ENCODE data around the gene DTNA. TPM values are rescaled to one million over a fixed set of nuclear protein-coding genes. Genes with fewer than 3 reads are reported as not detected.

Gene DTNA
- total and polyA plus RNA-seq, 2 of the 8 experiments (the other 6 are each of a cell fraction or from before 2014, with no cell fraction given), result 30.2 to 32.7 TPM

DNA sequence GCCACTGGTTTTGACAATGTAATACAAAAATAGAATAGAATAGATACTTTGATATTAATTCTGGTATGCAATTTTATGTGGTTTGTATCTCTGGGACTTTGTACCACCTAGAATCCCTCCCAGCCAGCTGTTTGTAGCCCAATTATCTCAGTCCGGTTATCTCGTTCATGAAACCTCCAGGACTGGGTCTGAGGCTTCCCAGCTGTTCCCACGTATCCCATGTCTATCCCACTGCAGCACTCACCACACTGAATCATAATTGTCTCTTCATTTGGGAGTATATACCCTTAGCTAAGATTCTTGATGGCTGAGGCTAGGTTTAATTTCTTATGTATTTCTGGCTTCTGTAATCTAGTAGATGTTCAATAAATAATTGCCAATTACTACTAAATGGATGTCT lies 226.7 kb downstream of the DTNA start:
- Histone ChIP-seq H2BK5ac (ENCODE audit: low read depth, low read length) (no peak overlapping the region), H3K4me1 (replicated peaks in 1 of 4; ENCODE audit: control insufficient read depth in 3 of 4, insufficient read depth in 4 of 4, low read length in 3 of 4) (no peaks in the 10 kb centered on the region), H3K79me1 (ENCODE audit: low read depth, low read length) (no peaks in the 10 kb centered on the region), H2BK120ac (replicated peaks; ENCODE audit: low read depth, low read length) (no peak overlapping the region), H2BK20ac (ENCODE audit: low read length) (no peak overlapping the region), H4K8ac (ENCODE audit: extremely low read depth, insufficient read depth, low read length) (no peak overlapping the region), H2AFZ (ENCODE audit: low read length) (no peak overlapping the region), H3K27me3 (replicated peaks in 1 of 4; ENCODE audit: control insufficient read depth in 3 of 4, extremely low read depth in 1 of 4, insufficient read depth in 3 of 4, low read length in 3 of 4) (no peaks in the 10 kb centered on the region), H4K91ac (replicated peaks; ENCODE audit: insufficient read length, low read length) (no peak overlapping the region), H3K56ac (replicated peaks; ENCODE audit: insufficient read length, low read depth, low read length) (no peak overlapping the region), H3K4me2 (ENCODE audit: insufficient read depth in 1 of 2, low read depth in 2 of 2, low read length in 2 of 2) (no peak overlapping the region), H3K4ac (replicated peaks; ENCODE audit: insufficient read length, low read depth, low read length) (no peak overlapping the region), H3K27ac (ENCODE audit: low read depth, low read length) (no peak overlapping the region), H3K9ac (replicated peaks in 1 of 4; ENCODE audit: extremely low read depth in 1 of 4, low read depth in 3 of 4, low read length in 3 of 4) (no peak overlapping the region), H3K14ac (ENCODE audit: insufficient read length) (no peak overlapping the region), H2AK5ac (ENCODE audit: low read depth, low read length) (no peak overlapping the region), H3K9me3 (ENCODE audit: insufficient read depth in 2 of 2, low read depth in 1 of 2, low read length in 1 of 2) (no peaks in the 10 kb centered on the region), H3K23ac (ENCODE audit: insufficient read length) (no peak overlapping the region), H3K4me3 (ENCODE audit: extremely low read depth in 1 of 4, insufficient read depth in 2 of 4, low read depth in 3 of 4, low read length in 4 of 4) (no peak overlapping the region), H4K20me1 (replicated peaks in 1 of 2; ENCODE audit: control insufficient read depth in 1 of 2, insufficient read depth in 2 of 2, low read length in 2 of 2) (no peaks in the 10 kb centered on the region), H3K23me2 (ENCODE audit: low read depth, low read length) (no peaks in the 10 kb centered on the region), H3K36me3 (ENCODE audit: control insufficient read depth in 2 of 4, insufficient read depth in 4 of 4, low read length in 3 of 4) (no peaks in the 10 kb centered on the region), H2BK12ac (ENCODE audit: low read depth, low read length) (no peak overlapping the region), H4K5ac (ENCODE audit: insufficient read length, low read depth, low read length) (no peak overlapping the region), H3K79me2 (ENCODE audit: control insufficient read depth in 1 of 2, insufficient read depth in 2 of 2, low read length in 2 of 2) (no peaks in the 10 kb centered on the region), H3K18ac (ENCODE audit: extremely low read depth, low read length) (no peak overlapping the region), H2BK15ac (ENCODE audit: low read length) (no peak overlapping the region)
- FAIRE-seq (no peak), DNase-seq (ENCODE audit: low read depth in 1 of 2, low spot score in 2 of 2) (no peak)
- POLR2A ChIA-PET (ENCODE audit: partially characterized antibody), result no interaction called here
- CTCF ChIA-PET (ENCODE audit: partially characterized antibody), result interaction anchor here (1.0 kb wide), 1 partner anchor 69 kb away, joined by 3 read pairs; no protein-coding TSS in a partner anchor
- TF ChIP-seq MAFK (IDR thresholded peaks at IDR 0.05; ENCODE audit: low read depth, low read length), result no peak
- no peak for TF ChIP-seq TEAD4 (IDR thresholded peaks at IDR 0.05; ENCODE audit: low read depth, low read length)
- TF ChIP-seq, protein P1, sequence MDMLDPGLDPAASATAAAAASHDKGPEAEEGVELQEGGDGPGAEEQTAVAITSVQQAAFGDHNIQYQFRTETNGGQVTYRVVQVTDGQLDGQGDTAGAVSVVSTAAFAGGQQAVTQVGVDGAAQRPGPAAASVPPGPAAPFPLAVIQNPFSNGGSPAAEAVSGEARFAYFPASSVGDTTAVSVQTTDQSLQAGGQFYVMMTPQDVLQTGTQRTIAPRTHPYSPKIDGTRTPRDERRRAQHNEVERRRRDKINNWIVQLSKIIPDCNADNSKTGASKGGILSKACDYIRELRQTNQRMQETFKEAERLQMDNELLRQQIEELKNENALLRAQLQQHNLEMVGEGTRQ (IDR thresholded peaks at IDR 0.05; ENCODE audit: low read length), result no peak
- no peak for TF ChIP-seq SIRT6 (IDR thresholded peaks at IDR 0.05; ENCODE audit: low read length)
- no peak for TF ChIP-seq RFX5 (IDR thresholded peaks at IDR 0.05; ENCODE audit: borderline replicate concordance, low read depth, low read length)
- TF ChIP-seq TAF1 (IDR thresholded peaks at IDR 0.05; ENCODE audit: low read depth, low read length), result no peak
- no peak for TF ChIP-seq FOSL1 (IDR thresholded peaks at IDR 0.05; ENCODE audit: insufficient read depth, low read depth, low read length)
- TF ChIP-seq, protein P2, sequence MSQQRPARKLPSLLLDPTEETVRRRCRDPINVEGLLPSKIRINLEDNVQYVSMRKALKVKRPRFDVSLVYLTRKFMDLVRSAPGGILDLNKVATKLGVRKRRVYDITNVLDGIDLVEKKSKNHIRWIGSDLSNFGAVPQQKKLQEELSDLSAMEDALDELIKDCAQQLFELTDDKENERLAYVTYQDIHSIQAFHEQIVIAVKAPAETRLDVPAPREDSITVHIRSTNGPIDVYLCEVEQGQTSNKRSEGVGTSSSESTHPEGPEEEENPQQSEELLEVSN (IDR thresholded peaks at IDR 0.05), result no peak
- no peak for TF ChIP-seq TBP (IDR thresholded peaks at IDR 0.05; ENCODE audit: low read depth, low read length)
- no peak for TF ChIP-seq POLR2AphosphoS5 (IDR thresholded peaks at IDR 0.05; ENCODE audit: low read depth, low read length)
- no peak for TF ChIP-seq PHF8 (conservative IDR thresholded peaks at IDR 0.05; ENCODE audit: low read depth, low read length)
- TF ChIP-seq GABPA (IDR thresholded peaks at IDR 0.05; ENCODE audit: borderline replicate concordance, insufficient read depth, low read length), result no peak
- TF ChIP-seq GTF2F1 (IDR thresholded peaks at IDR 0.05; ENCODE audit: borderline replicate concordance, low read depth, low read length), result no peak
- 93% methylated on average over 3 of the region's 3 CpGs; no CpG with 5 or more reads in 1 of the 2 experiments for WGBS, 2 experiments (ENCODE audit: extremely low coverage in 1 of 2, insufficient coverage in 1 of 2, insufficient read length in 1 of 2, insufficient replicate concordance in 2 of 2, low coverage in 1 of 2, low lambda C conversion rate in 2 of 2, missing lambda C conversion rate in 1 of 2)
